ENCODE measurements around the gene CFAP77. TPM values are rescaled to one million over a fixed set of nuclear protein-coding genes. Genes with fewer than 3 reads are reported as not detected.

Gene CFAP77
- total RNA-seq, 1 experiment from 2014 or later, result 0.11 TPM

DNA sequence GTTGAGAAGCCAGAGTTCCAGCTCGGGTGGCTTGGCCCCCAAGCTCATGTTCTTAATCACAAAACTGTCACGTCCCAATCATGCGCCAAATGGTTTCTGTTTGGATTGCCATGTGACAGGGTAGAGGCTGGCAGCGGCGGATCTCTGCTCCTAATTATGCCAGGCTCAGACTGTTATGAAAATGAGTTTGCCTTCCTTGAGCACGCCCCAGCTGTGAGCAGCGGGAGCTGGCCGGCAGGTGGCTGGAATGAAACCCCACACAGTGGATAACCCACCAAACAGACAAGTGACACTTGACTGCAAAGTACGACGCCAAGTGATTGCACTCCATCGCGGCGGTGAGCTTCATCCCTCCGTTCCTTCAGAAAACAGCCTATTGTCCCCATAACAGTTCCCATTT, 75.4 kb downstream of the CFAP77 start:
- no peak overlapping the region for H3K4me3 ChIP-seq (ENCODE audit: low read length)
- no peaks in the 10 kb centered on the region for H3K9me3 ChIP-seq (ENCODE audit: low read length)
- no peak overlapping the region for H2AFZ ChIP-seq (ENCODE audit: low read length)
- H3F3A ChIP-seq (ENCODE audit: low read length, unreplicated experiment), result no peaks in the 10 kb centered on the region
- no peaks in the 10 kb centered on the region for H3K9me2 ChIP-seq (replicated peaks; ENCODE audit: low read length)
- ChIA-PET POLR2A (ENCODE audit: unreplicated experiment) (no interaction called here), CTCF (no interaction called here)
- no peaks in the 10 kb centered on the region for H3K4me1 ChIP-seq (ENCODE audit: insufficient read depth, low read length)
- no peaks in the 10 kb centered on the region for H4K20me1 ChIP-seq (ENCODE audit: low read length)
- no peak overlapping the region for H3K4me2 ChIP-seq (ENCODE audit: low read length)
- ATAC-seq (no peak), DNase-seq (no peak)
- no TSS peak for BruUV-seq (replicated peaks)
- H3K79me2 ChIP-seq (ENCODE audit: low read length), result no peaks in the 10 kb centered on the region
- TF ChIP-seq EZH2 (IDR thresholded peaks at IDR 0.05; ENCODE audit: low read length, unreplicated experiment) (no peak), EZH2phosphoT487 (IDR thresholded peaks at IDR 0.05; ENCODE audit: borderline replicate concordance, low read length) (no peak)
- TF ChIP-seq, protein P1, sequence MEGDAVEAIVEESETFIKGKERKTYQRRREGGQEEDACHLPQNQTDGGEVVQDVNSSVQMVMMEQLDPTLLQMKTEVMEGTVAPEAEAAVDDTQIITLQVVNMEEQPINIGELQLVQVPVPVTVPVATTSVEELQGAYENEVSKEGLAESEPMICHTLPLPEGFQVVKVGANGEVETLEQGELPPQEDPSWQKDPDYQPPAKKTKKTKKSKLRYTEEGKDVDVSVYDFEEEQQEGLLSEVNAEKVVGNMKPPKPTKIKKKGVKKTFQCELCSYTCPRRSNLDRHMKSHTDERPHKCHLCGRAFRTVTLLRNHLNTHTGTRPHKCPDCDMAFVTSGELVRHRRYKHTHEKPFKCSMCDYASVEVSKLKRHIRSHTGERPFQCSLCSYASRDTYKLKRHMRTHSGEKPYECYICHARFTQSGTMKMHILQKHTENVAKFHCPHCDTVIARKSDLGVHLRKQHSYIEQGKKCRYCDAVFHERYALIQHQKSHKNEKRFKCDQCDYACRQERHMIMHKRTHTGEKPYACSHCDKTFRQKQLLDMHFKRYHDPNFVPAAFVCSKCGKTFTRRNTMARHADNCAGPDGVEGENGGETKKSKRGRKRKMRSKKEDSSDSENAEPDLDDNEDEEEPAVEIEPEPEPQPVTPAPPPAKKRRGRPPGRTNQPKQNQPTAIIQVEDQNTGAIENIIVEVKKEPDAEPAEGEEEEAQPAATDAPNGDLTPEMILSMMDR (conservative IDR thresholded peaks at IDR 0.05; ENCODE audit: low read depth, low read length), result no peak
- no peak overlapping the region for H3K9ac ChIP-seq (ENCODE audit: low read length)
- H3K36me3 ChIP-seq (ENCODE audit: low read depth, low read length), result no peaks in the 10 kb centered on the region
- peaks cover 40% of the 10 kb centered on the region for H3K27me3 ChIP-seq (ENCODE audit: low read length)
- intact Hi-C loops (cut with micrococcal nuclease), result no loop called here
- H3K27ac ChIP-seq (ENCODE audit: low read length), result no peak overlapping the region

DNA sequence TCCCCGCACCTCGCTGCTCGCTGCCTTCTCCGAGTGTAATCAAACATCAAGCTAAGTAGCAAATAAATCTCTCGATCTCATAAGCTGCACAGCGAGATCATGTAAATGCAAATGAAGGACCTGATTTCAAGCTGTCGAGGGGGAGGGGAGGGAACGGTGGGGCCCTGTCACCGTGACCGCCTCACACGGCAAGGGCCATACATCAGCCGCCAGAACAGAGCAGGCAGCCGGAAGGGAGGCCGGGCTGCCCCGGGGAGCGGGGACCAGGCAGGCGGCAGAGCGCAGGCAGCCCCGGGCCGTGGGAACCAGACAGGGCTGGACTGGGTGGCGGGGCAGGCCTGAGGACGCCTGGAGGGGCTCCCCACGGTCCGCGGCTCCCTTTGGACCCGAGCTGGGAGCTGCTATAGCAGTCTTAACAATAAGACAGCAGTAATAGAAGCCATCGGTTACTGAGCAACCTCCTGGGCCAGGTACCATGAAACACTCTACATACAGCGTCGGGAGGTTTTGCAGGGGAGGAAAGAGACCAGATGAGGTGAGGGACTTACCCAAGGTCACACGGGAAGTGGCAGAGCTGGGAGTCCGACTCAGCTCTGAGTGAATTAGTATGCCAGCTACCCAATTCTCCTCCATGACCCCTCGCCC, 76.8 kb downstream of the CFAP77 start:
- Histone ChIP-seq H3K27me3 (ENCODE audit: low read length) (peaks cover 43% of the 10 kb centered on the region), H4K20me1 (ENCODE audit: low read length) (no peaks in the 10 kb centered on the region), H3F3A (ENCODE audit: low read length, unreplicated experiment) (no peaks in the 10 kb centered on the region), H3K9ac (ENCODE audit: low read length) (no peak overlapping the region), H3K4me2 (ENCODE audit: low read length) (no peak overlapping the region), H3K27ac (ENCODE audit: low read length) (no peak overlapping the region), H3K36me3 (ENCODE audit: low read depth, low read length) (no peaks in the 10 kb centered on the region), H3K9me3 (ENCODE audit: low read length) (no peaks in the 10 kb centered on the region), H3K79me2 (ENCODE audit: low read length) (no peaks in the 10 kb centered on the region), H3K4me3 (ENCODE audit: low read length) (no peak overlapping the region), H3K9me2 (replicated peaks; ENCODE audit: low read length) (no peaks in the 10 kb centered on the region), H3K4me1 (ENCODE audit: insufficient read depth, low read length) (no peaks in the 10 kb centered on the region), H2AFZ (ENCODE audit: low read length) (no peak overlapping the region)
- intact Hi-C loops (cut with micrococcal nuclease), result no loop called here
- no TSS peak for BruUV-seq (replicated peaks)
- ChIA-PET POLR2A (ENCODE audit: unreplicated experiment) (no interaction called here), CTCF (no interaction called here)
- ATAC-seq (no peak), DNase-seq (no peak)
- TF ChIP-seq, protein P1 (conservative IDR thresholded peaks at IDR 0.05; ENCODE audit: low read depth, low read length), result no peak
- TF ChIP-seq EZH2phosphoT487 (IDR thresholded peaks at IDR 0.05; ENCODE audit: borderline replicate concordance, low read length), result no peak
- TF ChIP-seq EZH2 (IDR thresholded peaks at IDR 0.05; ENCODE audit: low read length, unreplicated experiment), result no peak

- Histone ChIP-seq H3K9me2 (replicated peaks; ENCODE audit: low read length) (no peaks in the 10 kb centered on the region), H3F3A (ENCODE audit: low read length, unreplicated experiment) (no peaks in the 10 kb centered on the region), H3K36me3 (ENCODE audit: low read depth, low read length) (no peaks in the 10 kb centered on the region), H3K79me2 (ENCODE audit: low read length) (no peaks in the 10 kb centered on the region), H3K9ac (ENCODE audit: low read length) (no peak overlapping the region), H3K27me3 (ENCODE audit: low read length) (peaks cover 49% of the 10 kb centered on the region), H3K4me1 (ENCODE audit: insufficient read depth, low read length) (no peaks in the 10 kb centered on the region), H3K4me3 (ENCODE audit: low read length) (no peak overlapping the region), H2AFZ (ENCODE audit: low read length) (no peak overlapping the region), H3K4me2 (ENCODE audit: low read length) (no peak overlapping the region), H3K27ac (ENCODE audit: low read length) (no peak overlapping the region), H4K20me1 (ENCODE audit: low read length) (no peaks in the 10 kb centered on the region), H3K9me3 (ENCODE audit: low read length) (no peaks in the 10 kb centered on the region)
- no TSS peak for BruUV-seq (replicated peaks)
- TF ChIP-seq EZH2 (IDR thresholded peaks at IDR 0.05; ENCODE audit: low read length, unreplicated experiment) (no peak), EZH2phosphoT487 (IDR thresholded peaks at IDR 0.05; ENCODE audit: borderline replicate concordance, low read length) (no peak)
- TF ChIP-seq, protein P1 (conservative IDR thresholded peaks at IDR 0.05; ENCODE audit: low read depth, low read length), result no peak
- no peak for DNase-seq
- intact Hi-C loops (cut with micrococcal nuclease), result no loop called here
- no peak for ATAC-seq
- POLR2A ChIA-PET (ENCODE audit: unreplicated experiment), result no interaction called here
- CTCF ChIA-PET, result no interaction called here
These were observed 77.4 kb downstream of the CFAP77 start for GRCh38 chr9:132487351-132487791.

Measured in PC-3 (cell line).